MCF 10A (cell line): ENCODE results near the gene LSP1. TPM values are rescaled to one million over a fixed set of nuclear protein-coding genes. Genes with fewer than 3 reads are reported as not detected.

Experiments used
- BruUV-seq: library from RNA; stranded (reverse); fragments of 400-500 nt; replicated peaks from 2 replicates; lab custom pipeline; 2021; lab: Mats Ljungman, UMichigan
- CTCF ChIA-PET: fragments of 300-600 bp; sonication (Branson Sonifier 250); formaldehyde crosslinking; extraction: SDS; loops from one replicate; lab custom pipeline; 2021; ENCODE audit warnings: antibody characterized with exemption, inconsistent platforms; lab: Yijun Ruan, JAX
- POLR2A ChIA-PET: fragments of 300-600, 350-650 bp; sonication (Branson Sonifier 250); formaldehyde crosslinking; extraction: SDS; loops from one replicate; lab custom pipeline; 2020; ENCODE audit warnings: antibody characterized with exemption, inconsistent platforms; lab: Yijun Ruan, JAX
- DNase-seq: peaks from one replicate; pipeline ENCODE4 v3.0.0-alpha.2; 2018; ENCODE audit not compliant: unreplicated experiment
- H3K27ac Mint-ChIP-seq: one replicate; pipeline ENCODE4 v1.8.0; 2022; ENCODE audit warnings: mild to moderate bottlenecking, low read depth, mixed read lengths; ENCODE audit not compliant: unreplicated experiment
- H3K27me3 Mint-ChIP-seq: one replicate; pipeline ENCODE4 v1.8.0; 2022; ENCODE audit warnings: mixed read lengths; ENCODE audit not compliant: insufficient read depth, unreplicated experiment
- H3K36me3 Mint-ChIP-seq: one replicate; pipeline ENCODE4 v1.8.0; 2022; ENCODE audit warnings: mild to moderate bottlenecking, moderate library complexity, mixed read lengths; ENCODE audit not compliant: insufficient read depth, unreplicated experiment
- H3K4me1 Mint-ChIP-seq: one replicate; pipeline ENCODE4 v1.8.0; 2022; ENCODE audit warnings: mixed read lengths; ENCODE audit not compliant: insufficient read depth, unreplicated experiment
- H3K4me3 Mint-ChIP-seq: one replicate; pipeline ENCODE4 v1.8.0; 2022; ENCODE audit warnings: mild to moderate bottlenecking, moderate library complexity, mixed read lengths; ENCODE audit not compliant: unreplicated experiment
- H3K9me3 Mint-ChIP-seq: one replicate; pipeline ENCODE4 v1.8.0; 2022; ENCODE audit warnings: mixed read lengths; ENCODE audit not compliant: unreplicated experiment
- CTCF ChIP-seq: fragments of 200-600 bp; IDR thresholded peaks from one replicate; pipeline ENCODE4 v1.8.0; 2022; ENCODE audit warnings: antibody characterized with exemption, mild to moderate bottlenecking; ENCODE audit not compliant: unreplicated experiment
- intact Hi-C: fragments of 100-400 bp; cut with micrococcal nuclease; formaldehyde crosslinking; loops from 2 replicates; pipeline ENCODE4 v1.14.1; 2022
- total RNA-seq: library from RNA; stranded (reverse); gene quantifications from 2 replicates; pipeline ENCODE4 v1.2.3, GENCODE V29; 2022

Gene LSP1
- total RNA-seq, 1 experiment from 2014 or later, result 3.7 TPM

GRCh38 chr11:1854949-1855885, 2.3 kb downstream of the LSP1 start:
- no peaks in the 10 kb centered on the region for H3K4me1 Mint-ChIP-seq
- no peak for DNase-seq
- intact Hi-C loops, result no loop called here
- no peaks in the 10 kb centered on the region for H3K9me3 Mint-ChIP-seq
- no TSS peak for BruUV-seq
- TF ChIP-seq CTCF, result no peak
- ChIA-PET POLR2A (interaction anchor here (0.6 kb wide), 1 partner anchor 109 kb away, joined by 3 read pairs; no protein-coding TSS in a partner anchor), CTCF (interaction anchor here (0.5 to 0.9 kb wide), 4 partner anchors 139 to 750 kb away, joined by 3 to 4 read pairs (median 4); no protein-coding TSS in a partner anchor)
- H3K36me3 Mint-ChIP-seq, result no peaks in the 10 kb centered on the region
- H3K4me3 Mint-ChIP-seq, result no peak overlapping the region
- H3K27ac Mint-ChIP-seq, result no peak overlapping the region
- H3K27me3 Mint-ChIP-seq, result no peaks in the 10 kb centered on the region

- Mint-ChIP-seq H3K4me1 (no peaks in the 10 kb centered on the region), H3K27me3 (no peaks in the 10 kb centered on the region), H3K27ac (no peak overlapping the region), H3K36me3 (no peaks in the 10 kb centered on the region), H3K4me3 (no peak overlapping the region), H3K9me3 (no peaks in the 10 kb centered on the region)
- DNase-seq, result no peak
- intact Hi-C loops, result no loop called here
- TF ChIP-seq CTCF, result no peak
- no TSS peak for BruUV-seq
- CTCF ChIA-PET, result interaction anchor here (0.7 to 0.9 kb wide), 3 partner anchors 93 to 750 kb away, joined by 3 read pairs; no protein-coding TSS in a partner anchor
- POLR2A ChIA-PET, result interaction anchor here (0.6 kb wide), 1 partner anchor 110 kb away, joined by 3 read pairs; no protein-coding TSS in a partner anchor
These were observed 3.0 kb downstream of the LSP1 start for GRCh38 chr11:1855886-1856265.

- H3K27ac Mint-ChIP-seq, result no peak overlapping the region
- ChIA-PET CTCF (interaction anchor here (0.7 kb wide), 1 partner anchor 94 kb away, joined by 3 read pairs; no protein-coding TSS in a partner anchor), POLR2A (no interaction called here)
- H3K9me3 Mint-ChIP-seq, result no peaks in the 10 kb centered on the region
- no peaks in the 10 kb centered on the region for H3K27me3 Mint-ChIP-seq
- DNase-seq, result no peak
- BruUV-seq, result no TSS peak
- intact Hi-C loops, result no loop called here
- no peak for TF ChIP-seq CTCF
- no peaks in the 10 kb centered on the region for H3K36me3 Mint-ChIP-seq
- H3K4me1 Mint-ChIP-seq, result no peaks in the 10 kb centered on the region
- H3K4me3 Mint-ChIP-seq, result no peak overlapping the region
These were observed 3.6 kb downstream of the LSP1 start for GRCh38 chr11:1856306-1857005.

GRCh38 chr11:1857064-1857463, 4.2 kb downstream of the LSP1 start:
- Mint-ChIP-seq H3K27me3 (no peaks in the 10 kb centered on the region), H3K27ac (no peak overlapping the region), H3K4me3 (no peak overlapping the region), H3K9me3 (no peaks in the 10 kb centered on the region), H3K4me1 (no peaks in the 10 kb centered on the region), H3K36me3 (no peaks in the 10 kb centered on the region)
- ChIA-PET CTCF (interaction anchor here (1.1 kb wide), 1 partner anchor 25 kb away, joined by 5 read pairs; no protein-coding TSS in a partner anchor), POLR2A (no interaction called here)
- no peak for TF ChIP-seq CTCF
- intact Hi-C loops, result no loop called here
- no TSS peak for BruUV-seq
- DNase-seq, result no peak
